GM12878 (cell line): ENCODE data around the gene DNAJB6. TPM values are rescaled to one million over a fixed set of nuclear protein-coding genes. Genes with fewer than 3 reads are reported as not detected.

Source experiments
- ATAC-seq: fragments of 200-7000 bp; cut with Tn5 transposase; 3 replicates; pipeline ENCODE4 v1.9.1; 2020; ENCODE audit warnings: mild to moderate bottlenecking, moderate library complexity
- BruUV-seq: library from RNA; stranded (reverse); fragments of 400-500 nt; replicated peaks from 2 replicates; lab custom pipeline; 2021; lab: Mats Ljungman, UMichigan
- CTCF ChIA-PET: fragments of 300-600 bp; sonication (Branson Sonifier 250); formaldehyde crosslinking; extraction: SDS; loops from one replicate; lab custom pipeline; 2021; ENCODE audit warnings: inconsistent platforms; lab: Yijun Ruan, JAX
- POLR2A ChIA-PET: fragments of 350-600 bp; formaldehyde crosslinking; extraction: SDS; loops from one replicate; lab custom pipeline; 2021; ENCODE audit warnings: inconsistent platforms; lab: Charles Lee
- RAD21 ChIA-PET: fragments of 300-600 bp; sonication (Branson Sonifier 250); formaldehyde crosslinking; loops from one replicate; lab custom pipeline; 2023; ENCODE audit warnings: antibody characterized with exemption; ENCODE audit not compliant: unreplicated experiment; lab: Charles Lee
- SMC1A ChIA-PET: fragments of 300-600 bp; sonication (Branson Sonifier 250); formaldehyde crosslinking; loops from one replicate; lab custom pipeline; 2023; ENCODE audit not compliant: unreplicated experiment, uncharacterized antibody; lab: Charles Lee
- DNase-seq: peaks from one replicate; pipeline ENCODE4 v3.0.0-alpha.2; 2011; ENCODE audit warnings: low read depth, low spot score
- FAIRE-seq: peaks from 3 replicates; lab custom pipeline; 2011; peaks lifted over from hg19 to GRCh38; lab: Jason Lieb, UNC
- H2AFZ ChIP-seq: 2 replicates; pipeline ENCODE4 v1.6.0; 2011; ENCODE audit warnings: low read depth, low read length, control low read depth; ENCODE audit not compliant: control insufficient read depth
- H3K27ac ChIP-seq: 2 replicates; pipeline ENCODE4 v1.5.1; 2011; ENCODE audit warnings: control low read depth; ENCODE audit not compliant: control insufficient read depth, insufficient read depth
- H3K27me3 ChIP-seq, 2 experiments: replicated peaks in 1 of 2; 2 replicates each; pipeline versions ENCODE4 v1.6.0 to v1.6.1; 2011; ENCODE audit warnings: low read length in 1 of 2; ENCODE audit not compliant: control insufficient read depth in 2 of 2, insufficient read depth in 2 of 2
- H3K36me3 ChIP-seq, 2 experiments: 2 replicates each; pipeline ENCODE4 v1.5.1; 2011; ENCODE audit warnings: low read length in 1 of 2; ENCODE audit not compliant: control insufficient read depth in 2 of 2, insufficient read depth in 2 of 2
- H3K4me1 ChIP-seq: 2 replicates; pipeline ENCODE4 v1.6.1; 2011; ENCODE audit warnings: mild to moderate bottlenecking, low read length, moderate library complexity, mixed read lengths; ENCODE audit not compliant: control insufficient read depth, insufficient read depth
- H3K4me2 ChIP-seq: 2 replicates; pipeline ENCODE4 v1.6.0; 2011; ENCODE audit warnings: control low read depth; ENCODE audit not compliant: control insufficient read depth, insufficient read depth
- H3K4me3 ChIP-seq: fragments of 200-600 bp; sonication (generic); 2 replicates; pipeline ENCODE4 v1.5.1; 2016
- H3K79me2 ChIP-seq: 2 replicates; pipeline ENCODE4 v1.6.0; 2011; ENCODE audit warnings: low read length; ENCODE audit not compliant: control insufficient read depth, insufficient read depth
- H3K9ac ChIP-seq: 2 replicates; pipeline ENCODE4 v1.8.0; 2011; ENCODE audit warnings: low read length, control low read depth, mixed read lengths; ENCODE audit not compliant: control insufficient read depth, insufficient read depth
- H3K9me3 ChIP-seq: replicated peaks from 3 replicates; pipeline ENCODE4 v1.5.1; 2011; ENCODE audit warnings: mild to moderate bottlenecking, low read length; ENCODE audit not compliant: control insufficient read depth, insufficient read depth
- H4K20me1 ChIP-seq: 2 replicates; pipeline ENCODE4 v1.6.0; 2011; ENCODE audit not compliant: control insufficient read depth, insufficient read depth
- CEBPZ ChIP-seq: fragments of 150-350 bp; IDR thresholded peaks from 2 replicates; pipeline ENCODE4 v1.6.1; 2016; ENCODE audit warnings: low read depth, low read length
- EP300 ChIP-seq, 2 experiments: fragments of 150-350 bp in 1 of 2; IDR thresholded peaks; 2 replicates each; pipeline ENCODE4 v1.6.1; 2011 to 2012; ENCODE audit warnings: low read depth in 2 of 2, low read length in 2 of 2, borderline replicate concordance in 1 of 2, improper control_type of control experiment in 1 of 2, inconsistent platforms in 1 of 2; ENCODE audit not compliant: control insufficient read depth in 1 of 2
- FOXM1 ChIP-seq: IDR thresholded peaks from 2 replicates; pipeline ENCODE4 v1.6.1; 2012; ENCODE audit warnings: low read depth, mild to moderate bottlenecking, inconsistent platforms, low read length, moderate library complexity
- MTA3 ChIP-seq: IDR thresholded peaks from 2 replicates; pipeline ENCODE4 v1.6.1; 2012; ENCODE audit warnings: low read length, inconsistent platforms, borderline replicate concordance
- NFYA ChIP-seq: IDR thresholded peaks from 2 replicates; pipeline ENCODE4 v1.6.1; 2011; ENCODE audit warnings: low read depth, mild to moderate bottlenecking, low read length, improper control_type of control experiment, borderline replicate concordance
- REST ChIP-seq: IDR thresholded peaks from 2 replicates; pipeline ENCODE4 v1.6.1; 2012; ENCODE audit warnings: mild to moderate bottlenecking, low read depth, low read length
- WGBS: methylation state at CpG from one replicate; pipeline ENCODE4 v1.1.6; 2016; ENCODE audit warnings: low lambda C conversion rate; ENCODE audit not compliant: insufficient replicate concordance, insufficient coverage; ENCODE audit errors: missing lambda C conversion rate; 5-methylcytosine and 5-hydroxymethylcytosine counted together
- in situ Hi-C: fragments of 300-500 bp; cut with MboI; formaldehyde crosslinking; loops from 9 replicates; pipeline ENCODE4 v1.14.3; 2018; ENCODE audit warnings: mixed read lengths
- intact Hi-C: fragments of 100-400 bp; cut with micrococcal nuclease; formaldehyde crosslinking; loops from one replicate; pipeline ENCODE4 v1.14.2; 2022; ENCODE audit not compliant: unreplicated experiment
- polyA plus RNA-seq, 11 experiments: library from polyadenylated mRNA; depleted of rRNA in 4 of 11; unstranded in 6 of 11; stranded (reverse) in 5 of 11; fragments of >200 nt; fragmentation: Nextera tagmentation in 4 of 11; fragmentation: Illumina TruSeq in 1 of 11; extraction: Ambion mirVana in 4 of 11; extraction: Trizol in 1 of 11; gene quantifications; 1 replicate in 1 of 11; 2 replicates in 10 of 11; pipeline versions ENCODE4 v1.2.1 to v1.2.3, GENCODE V29; 2011 to 2016; ENCODE audit warnings: inconsistent platforms in 2 of 11, missing spikeins in 2 of 11, low read depth in 1 of 11
- total RNA-seq, 4 experiments: library from RNA; depleted of rRNA in 3 of 4; stranded (reverse); fragments of >200 nt in 3 of 4; fragmentation: Illumina TruSeq in 1 of 4; extraction: Trizol in 1 of 4; gene quantifications; 2 replicates each; pipeline versions ENCODE4 v1.2.1 to v1.2.3, GENCODE V29; 2013 to 2021

DNAJB6 gene
- total and polyA plus RNA-seq, 10 of the 15 experiments (the other 5 are each of a cell fraction or from before 2014, with no cell fraction given): 34.5 to 117 (median 53.1) TPM

- Histone ChIP-seq H3K4me3 (no peak overlapping the region), H3K27ac (no peak overlapping the region), H3K4me2 (no peak overlapping the region), H4K20me1 (no peaks in the 10 kb centered on the region), H3K36me3 (no peaks in the 10 kb centered on the region), H3K79me2 (no peaks in the 10 kb centered on the region), H2AFZ (no peak overlapping the region), H3K4me1 (no peaks in the 10 kb centered on the region), H3K9ac (no peak overlapping the region), H3K27me3 (no peaks in the 10 kb centered on the region), H3K9me3 (no peaks in the 10 kb centered on the region; the same call in 2 of the 3 replicates)
- FAIRE-seq: no peak
- POLR2A ChIA-PET: no interaction called here
- RAD21 ChIA-PET: no interaction called here
- in situ Hi-C loops: no loop called here
- TF ChIP-seq EP300 (IDR thresholded peaks at IDR 0.05; ENCODE audit: borderline replicate concordance in 1 of 2, control insufficient read depth in 1 of 2, low read depth in 2 of 2, low read length in 2 of 2) (no peak), MTA3 (no peak)
- no peak for DNase-seq
- 60% methylated on average over 41 of the region's 41 CpGs for WGBS
- SMC1A ChIA-PET: no interaction called here
- no peak for ATAC-seq
- BruUV-seq: no TSS peak
- CTCF ChIA-PET: interaction anchor here (0.7 kb wide), 1 partner anchor 429 kb away, joined by 3 read pairs; no protein-coding TSS in a partner anchor
- intact Hi-C loops: no loop called here
These were observed 129.4 kb downstream of the DNAJB6 start for GRCh38 chr7:157465891-157466866.

GRCh38 chr7:157466867-157467261 is 130.1 kb downstream of the DNAJB6 start:
- no peaks in the 10 kb centered on the region for H3K36me3 ChIP-seq
- ChIA-PET CTCF (interaction anchor here (0.7 kb wide), 1 partner anchor 428 kb away, joined by 3 read pairs; no protein-coding TSS in a partner anchor), RAD21 (no interaction called here), POLR2A (no interaction called here), SMC1A (no interaction called here)
- 47% methylated on average over 12 of the region's 12 CpGs for WGBS
- no TSS peak for BruUV-seq
- no peak overlapping the region for H3K27ac ChIP-seq
- in situ Hi-C loops (no loop called here), intact Hi-C loops (no loop called here)
- DNase-seq (no peak), ATAC-seq (no peak), FAIRE-seq (no peak)
- H4K20me1 ChIP-seq: no peaks in the 10 kb centered on the region
- no peak overlapping the region for H3K4me2 ChIP-seq
- H3K9me3 ChIP-seq: no peaks in the 10 kb centered on the region; the same call in 2 of the 3 replicates
- no peak overlapping the region for H3K4me3 ChIP-seq
- H3K4me1 ChIP-seq: no peaks in the 10 kb centered on the region
- H3K79me2 ChIP-seq: no peaks in the 10 kb centered on the region
- no peaks in the 10 kb centered on the region for H3K27me3 ChIP-seq
- no peak overlapping the region for H3K9ac ChIP-seq
- no peak overlapping the region for H2AFZ ChIP-seq
- no peak for TF ChIP-seq NFYA
- no peak for TF ChIP-seq EP300 (IDR thresholded peaks at IDR 0.05; ENCODE audit: borderline replicate concordance in 1 of 2, control insufficient read depth in 1 of 2, low read depth in 2 of 2, low read length in 2 of 2)
- no peak for TF ChIP-seq FOXM1
- TF ChIP-seq REST: no peak
- TF ChIP-seq CEBPZ: no peak
